ENCODE results near the gene MRPL28.
"Not testable (repeated sequence)": the region's sequence is repeated elsewhere in the genome, so short reads cannot be mapped to it uniquely, and the experiment has no call there.

The MRPL28 gene

DNA sequence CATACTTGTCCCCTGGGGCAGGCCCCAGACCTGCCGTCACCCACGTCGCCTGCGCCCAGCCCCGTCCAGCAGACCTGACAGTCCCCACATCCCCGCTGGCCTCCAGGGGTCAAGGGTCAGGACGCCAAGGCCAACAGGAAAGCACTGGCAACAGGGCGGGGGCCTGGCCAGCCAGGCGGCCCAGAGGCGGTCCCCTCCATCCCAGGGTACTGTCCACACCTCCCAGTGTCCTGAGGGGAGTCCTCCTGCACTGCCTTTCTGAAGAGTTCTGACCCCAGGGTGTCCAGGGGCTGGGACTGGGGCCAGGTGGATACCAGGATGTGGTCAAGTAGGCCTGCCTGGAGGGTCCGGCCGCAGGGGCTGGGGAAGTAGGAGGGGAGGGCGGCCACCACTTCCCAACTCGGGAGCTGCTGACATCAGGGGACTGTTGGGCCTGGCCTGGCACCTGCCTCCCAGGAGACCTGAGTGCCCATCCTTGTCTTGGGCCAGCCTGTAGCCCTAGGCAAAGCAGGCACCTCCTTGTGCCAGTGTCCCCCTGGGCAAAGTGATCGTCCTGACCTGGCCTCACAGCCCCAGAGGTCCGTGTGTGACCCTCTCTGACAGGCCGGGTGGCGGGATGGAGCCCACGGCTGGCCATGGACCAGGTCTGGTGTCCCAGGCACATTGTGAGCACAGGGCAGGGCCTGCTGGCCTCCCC is 11.1 kb downstream of the MRPL28 start:
- DNase-seq: no peak

DNA sequence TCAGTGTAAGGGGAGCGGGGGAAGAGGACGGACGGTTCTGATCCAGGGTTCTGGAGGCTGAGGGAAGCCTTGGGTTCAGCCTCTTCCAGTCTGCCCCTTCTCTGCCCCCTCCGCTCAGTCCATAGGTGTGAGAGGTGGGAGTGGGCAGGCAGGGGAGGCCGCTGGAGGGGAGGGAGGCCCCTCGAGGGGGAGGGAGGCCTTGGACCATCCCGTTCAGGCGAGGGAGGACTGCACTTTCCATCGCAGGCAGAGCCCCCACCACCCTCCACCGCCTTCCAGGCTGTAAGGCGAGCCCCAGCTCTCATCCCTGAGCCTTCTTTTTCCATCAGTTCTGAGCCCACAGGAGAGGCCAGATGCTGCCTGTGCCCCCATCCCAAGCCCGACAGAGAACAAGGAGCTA is 13.6 kb downstream of the MRPL28 start:
- no peak for DNase-seq

DNA sequence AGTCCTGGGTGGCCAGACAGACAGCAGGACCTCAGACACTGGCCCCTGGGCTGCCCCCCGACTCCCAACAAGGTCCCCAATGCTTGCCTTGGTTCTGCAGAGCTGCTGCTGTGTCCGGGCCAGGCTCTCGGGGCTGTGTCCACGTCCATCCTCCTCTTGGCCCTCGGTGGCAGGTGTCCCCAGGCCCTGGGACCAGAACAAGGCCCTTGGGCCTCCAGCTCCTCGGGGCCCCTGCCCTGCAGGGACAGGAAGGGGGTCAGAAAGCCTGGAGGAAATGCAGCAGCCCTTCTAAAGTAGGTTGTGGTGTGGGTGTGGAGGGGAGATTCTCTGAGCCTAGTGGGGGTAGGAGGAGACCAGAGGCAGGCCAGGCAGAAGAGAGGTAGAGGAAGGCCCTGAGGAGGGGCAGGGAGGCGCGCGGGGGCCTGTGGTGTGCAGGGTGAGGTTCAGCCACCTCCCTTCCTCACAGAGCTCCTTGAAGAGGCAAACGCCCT is 15.3 kb downstream of the MRPL28 start:
- peak; percentile 71 for DNase-seq

- DNase-seq: no peak
These were observed 16.0 kb downstream of the MRPL28 start for GRCh38 chr16:354291-354881.

- DNase-seq: no peak
These were observed 16.7 kb downstream of the MRPL28 start for GRCh38 chr16:353404-354290.

DNA sequence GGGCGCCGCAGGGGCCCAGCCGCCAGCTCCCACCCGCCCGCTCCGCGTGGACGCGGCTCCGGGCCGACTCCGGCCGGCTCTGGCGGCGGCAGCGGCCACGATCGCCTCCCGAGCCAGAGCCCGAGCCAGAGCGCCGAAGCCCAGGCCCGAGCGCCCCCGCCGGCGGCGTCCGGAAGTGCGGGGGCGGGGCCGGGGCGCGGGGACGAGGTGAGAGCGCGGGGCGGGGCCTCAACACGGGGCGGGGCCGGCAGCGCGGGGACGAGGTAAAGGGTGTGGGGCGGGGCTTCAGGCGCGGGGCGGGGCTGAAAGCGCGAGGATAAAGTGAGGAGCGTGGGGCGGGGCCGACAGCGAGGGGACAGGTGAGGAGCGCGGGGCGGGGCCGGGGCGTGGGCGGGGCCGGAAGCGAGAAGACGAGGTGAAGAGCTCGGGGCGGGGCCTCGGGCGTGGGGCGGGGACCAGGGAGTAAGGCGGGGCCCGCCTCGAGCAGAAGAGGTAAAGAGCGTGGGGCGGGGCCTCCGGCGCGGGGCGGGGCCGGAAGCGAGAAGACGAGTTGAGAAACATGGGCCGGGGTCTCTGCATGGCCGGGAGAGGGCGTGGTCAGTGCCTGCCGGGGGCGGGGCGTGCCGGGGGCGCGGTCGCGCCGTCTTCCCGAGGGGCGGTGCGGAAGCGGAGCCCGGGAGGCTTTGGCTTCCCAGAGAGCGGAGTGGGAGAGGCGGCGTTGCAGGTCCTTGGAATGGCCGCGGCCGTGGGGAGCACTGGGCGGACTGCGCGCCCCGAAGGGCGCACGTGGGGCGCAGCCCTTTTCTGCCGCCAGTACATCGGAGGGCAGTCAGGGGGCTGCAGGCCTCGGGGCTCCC is 17.6 kb downstream of the MRPL28 start, which contains the start of gene AXIN1:
TSS of gene AXIN1 (minus strand) at position 177 of the 857 bp plus-strand sequence. CDS start 5,698 bp downstream, outside the sequence.
- peak; percentile 100 for DNase-seq

DNA sequence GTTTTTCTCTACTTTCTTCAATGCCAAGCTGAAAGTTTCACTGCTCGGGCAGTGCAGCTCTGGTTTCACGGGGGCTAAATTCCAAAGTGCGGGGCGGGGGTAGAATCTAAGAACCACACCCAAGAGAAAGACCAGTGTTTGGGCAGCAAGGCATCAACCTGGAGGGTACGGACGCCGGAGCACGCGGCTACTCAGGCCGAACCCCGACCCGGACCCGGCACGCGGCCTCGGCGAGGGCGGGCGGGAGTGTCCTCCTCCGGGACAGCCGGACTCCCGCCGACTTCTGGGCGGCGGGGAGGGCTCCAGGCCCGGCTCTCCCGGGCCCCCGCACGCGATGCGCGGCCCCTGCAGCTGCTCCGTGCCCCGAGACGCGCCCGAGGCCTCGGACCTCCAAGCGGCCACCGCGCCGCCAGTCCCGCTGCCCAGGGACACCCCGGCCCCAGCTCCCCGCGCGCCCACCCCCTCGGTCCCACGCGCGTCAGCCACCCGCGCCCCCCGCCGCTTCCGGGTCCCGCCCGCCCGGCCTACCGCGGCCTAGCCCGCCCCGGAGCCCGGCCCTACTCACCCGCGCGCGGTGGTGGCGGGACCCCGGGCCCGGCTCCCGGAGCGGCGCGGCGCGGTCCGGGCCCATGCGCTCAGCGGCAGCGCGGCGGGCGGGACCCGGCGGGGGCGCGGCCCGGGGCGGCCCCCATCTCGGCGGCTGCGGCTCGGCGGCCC is 18.4 kb downstream of the MRPL28 start:
- DNase-seq: peak; percentile 44

DNA sequence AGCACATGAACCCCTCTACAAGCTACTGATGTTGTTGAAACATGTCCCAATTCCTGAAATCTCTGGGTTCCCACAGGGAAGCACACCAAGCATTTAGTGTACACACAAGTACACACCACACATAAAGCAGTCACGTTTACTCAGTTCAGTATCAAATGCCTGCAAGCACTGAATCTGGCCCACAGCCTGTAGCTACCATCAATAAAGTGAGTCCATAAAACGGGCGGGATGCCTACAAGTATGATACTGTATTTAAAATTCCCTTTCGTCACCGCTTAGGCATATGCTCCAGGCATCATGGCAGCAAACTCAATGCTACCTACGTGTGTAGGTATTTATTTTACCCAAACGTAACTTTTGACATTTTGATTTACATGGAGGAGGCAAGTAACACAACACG is 20.1 kb downstream of the MRPL28 start:
- no peak for DNase-seq

DNA sequence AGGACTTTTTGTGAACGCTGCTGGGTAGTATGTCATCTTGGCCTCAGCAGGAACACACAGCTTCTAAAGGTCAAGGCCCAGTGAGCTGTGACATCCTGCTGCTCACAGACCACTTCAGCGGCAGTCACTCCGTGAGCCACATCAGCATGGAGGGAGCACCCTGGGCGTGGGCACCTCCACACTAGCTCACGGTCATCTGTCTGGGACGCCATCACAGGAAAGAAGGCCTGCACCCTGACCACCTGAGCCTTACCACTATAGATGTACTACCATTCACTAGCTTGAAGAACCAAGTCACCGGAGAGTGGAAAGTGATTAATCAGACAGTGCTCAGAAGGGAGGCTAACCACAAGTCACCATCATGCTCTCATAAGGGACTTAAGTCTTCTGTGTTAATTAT is 21.1 kb downstream of the MRPL28 start:
- DNase-seq: no peak

DNA sequence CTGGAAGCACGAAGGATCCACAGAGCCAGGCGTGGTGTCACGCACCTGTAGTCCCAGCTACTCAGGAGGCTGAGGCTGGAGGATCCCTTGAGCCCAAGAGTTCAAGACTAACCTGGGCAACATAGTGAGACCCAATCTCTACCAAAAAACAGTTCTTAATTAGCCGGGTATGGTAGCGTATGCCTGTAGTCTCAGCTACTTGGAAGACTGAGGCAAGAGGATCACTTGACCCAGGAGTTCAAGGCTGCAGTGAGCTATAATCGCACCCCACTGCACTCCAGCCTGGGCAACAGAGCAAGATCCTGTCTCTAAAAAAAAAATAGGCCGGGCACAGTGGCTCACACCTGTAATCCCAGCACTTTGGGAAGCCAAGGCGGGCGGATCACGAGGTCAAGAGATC is 21.8 kb downstream of the MRPL28 start:
- not testable (repeated sequence) for DNase-seq

DNA sequence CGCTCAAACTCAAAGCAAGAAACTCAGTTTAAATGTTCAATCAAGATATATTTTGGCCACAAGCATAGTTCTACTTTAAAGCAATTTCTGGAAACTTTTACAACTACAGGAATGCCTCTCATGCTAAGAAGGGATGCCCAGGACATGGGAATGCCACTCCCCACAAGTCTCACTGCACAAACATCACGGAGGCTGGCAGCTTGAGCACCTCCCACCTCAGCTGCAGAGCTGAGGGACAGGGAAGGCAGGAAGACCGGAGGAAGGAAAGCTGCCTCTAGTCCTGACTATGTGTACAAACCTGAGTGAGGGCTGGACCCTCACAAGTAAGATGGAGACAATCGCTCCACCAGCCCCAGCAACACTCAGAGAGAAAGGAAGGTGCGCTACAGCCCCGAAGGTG is 23.1 kb downstream of the MRPL28 start:
- DNase-seq: no peak

DNA sequence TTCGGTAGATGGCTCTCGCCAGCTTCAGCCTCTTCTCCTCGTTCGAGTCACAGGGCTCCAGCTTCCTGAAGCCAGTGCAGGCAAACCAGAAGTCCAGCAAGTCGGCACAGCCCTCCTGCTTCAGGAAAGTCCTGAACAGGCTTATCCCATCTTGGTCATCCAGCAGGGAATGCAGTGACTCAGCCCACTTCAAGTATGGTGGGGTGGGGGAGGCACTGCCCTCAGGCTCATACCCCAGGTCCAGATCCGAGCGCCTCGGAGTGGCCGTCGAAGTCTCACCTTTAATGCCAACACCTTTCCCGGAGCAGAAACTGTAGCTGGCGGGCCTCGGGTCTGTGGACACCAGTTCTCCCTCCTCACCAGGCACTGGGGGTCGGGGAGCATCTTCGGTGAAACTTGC is 23.8 kb downstream of the MRPL28 start:
- DNase-seq: no peak

- DNase-seq: no peak
These were observed 24.6 kb downstream of the MRPL28 start for GRCh38 chr16:345772-346171.

DNA sequence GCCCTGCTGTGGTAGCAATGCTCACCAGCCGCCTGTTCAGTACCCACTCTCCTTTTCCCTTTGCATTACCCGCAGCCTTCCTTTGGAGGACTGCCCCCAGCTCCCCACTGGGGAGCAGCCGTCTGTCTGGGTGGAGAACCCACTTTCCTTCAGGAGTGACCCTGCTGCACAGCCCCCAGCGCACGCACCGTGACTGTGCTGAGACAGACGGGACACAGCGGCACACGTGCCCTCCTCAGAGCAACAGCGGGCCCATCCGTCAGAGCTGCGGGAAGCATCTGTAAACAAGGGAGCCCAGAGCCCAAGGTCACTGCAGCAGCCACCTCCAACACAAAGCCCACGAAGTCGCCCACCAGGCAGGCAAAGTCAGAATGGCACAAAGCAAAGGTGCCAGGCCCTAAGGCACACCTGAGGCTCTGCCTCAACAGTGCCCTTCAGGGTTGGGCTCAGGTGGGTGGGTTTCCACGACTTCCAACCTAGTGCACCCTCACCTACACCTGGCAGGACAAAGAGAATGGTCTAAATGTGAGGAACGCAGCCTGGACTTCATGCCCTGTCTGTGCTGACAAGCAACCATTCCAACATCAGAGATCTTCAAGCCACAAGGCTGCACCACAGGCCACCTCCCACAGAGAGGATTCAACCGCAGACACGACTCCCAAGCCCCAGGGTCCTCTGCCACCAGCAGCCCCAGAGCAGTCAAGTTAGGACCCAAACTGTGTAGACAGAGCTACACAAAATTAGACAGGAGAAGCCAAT is 27.7 kb downstream of the MRPL28 start:
- no peak for DNase-seq

DNA sequence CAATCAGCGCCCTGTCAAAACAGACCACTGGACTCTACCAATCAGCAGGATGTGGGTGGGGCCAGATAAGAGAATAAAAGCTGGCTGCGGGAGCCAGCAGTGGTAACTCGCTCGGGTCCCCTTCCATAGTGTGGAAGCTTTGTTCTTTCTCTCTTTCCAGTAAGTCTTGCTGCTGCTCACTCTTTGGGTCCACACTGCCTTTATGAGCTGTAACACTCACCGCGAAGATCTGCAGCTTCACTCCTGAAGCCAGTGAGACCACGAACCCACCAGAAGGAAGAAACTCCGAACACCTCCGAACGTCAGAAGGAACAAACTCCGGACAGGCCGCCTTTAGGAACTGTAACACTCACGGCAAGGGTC is 28.4 kb downstream of the MRPL28 start:
- DNase-seq: not testable (repeated sequence)

DNA sequence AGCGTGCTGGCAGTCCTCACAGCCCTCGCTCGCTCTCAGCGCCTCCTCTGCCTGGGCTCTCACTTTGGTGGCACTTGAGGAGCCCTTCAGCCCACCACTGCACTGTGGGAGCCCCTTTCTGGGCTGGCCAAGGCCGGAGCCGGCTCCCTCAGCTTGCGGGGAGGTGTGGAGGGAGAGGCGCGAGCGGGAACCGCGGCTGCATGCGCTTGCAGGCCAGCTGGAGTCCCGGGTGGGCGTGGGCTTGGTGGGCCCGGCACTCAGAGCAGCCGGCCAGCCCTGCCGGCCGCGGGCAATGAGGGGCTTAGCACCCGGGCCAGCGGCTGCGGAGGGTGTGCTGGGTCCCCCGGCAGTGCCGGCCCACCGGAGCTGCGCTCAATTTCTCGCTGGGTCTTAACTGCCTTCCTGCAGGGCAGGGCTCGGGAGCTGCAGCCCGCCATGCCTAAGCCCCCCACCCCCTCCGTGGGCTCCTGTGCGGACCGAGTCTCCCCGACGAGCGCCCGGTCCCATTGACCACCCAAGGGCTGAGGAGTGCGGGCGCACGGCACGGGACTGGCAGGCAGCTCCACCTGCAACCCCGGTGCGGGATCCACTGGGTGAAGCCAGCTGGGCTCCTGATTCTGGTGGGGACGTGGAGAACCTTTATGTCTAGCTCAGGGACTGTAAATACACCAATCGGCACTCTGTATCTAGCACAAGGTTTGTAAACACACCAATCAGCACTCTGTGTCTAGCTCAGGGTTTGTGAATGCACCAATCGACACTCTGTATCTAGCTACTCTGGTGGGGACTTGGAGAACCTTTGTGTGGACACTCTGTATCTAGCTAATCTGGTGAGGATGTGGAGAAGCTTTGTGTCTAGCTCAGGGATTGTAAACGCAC is 29.0 kb downstream of the MRPL28 start:
- not testable (repeated sequence) for DNase-seq

- no peak for DNase-seq
These were observed 29.8 kb downstream of the MRPL28 start for GRCh38 chr16:340370-341091.

GRCh38 chr16:339680-340079 is 30.7 kb downstream of the MRPL28 start:
- DNase-seq: peak; percentile 22

DNA sequence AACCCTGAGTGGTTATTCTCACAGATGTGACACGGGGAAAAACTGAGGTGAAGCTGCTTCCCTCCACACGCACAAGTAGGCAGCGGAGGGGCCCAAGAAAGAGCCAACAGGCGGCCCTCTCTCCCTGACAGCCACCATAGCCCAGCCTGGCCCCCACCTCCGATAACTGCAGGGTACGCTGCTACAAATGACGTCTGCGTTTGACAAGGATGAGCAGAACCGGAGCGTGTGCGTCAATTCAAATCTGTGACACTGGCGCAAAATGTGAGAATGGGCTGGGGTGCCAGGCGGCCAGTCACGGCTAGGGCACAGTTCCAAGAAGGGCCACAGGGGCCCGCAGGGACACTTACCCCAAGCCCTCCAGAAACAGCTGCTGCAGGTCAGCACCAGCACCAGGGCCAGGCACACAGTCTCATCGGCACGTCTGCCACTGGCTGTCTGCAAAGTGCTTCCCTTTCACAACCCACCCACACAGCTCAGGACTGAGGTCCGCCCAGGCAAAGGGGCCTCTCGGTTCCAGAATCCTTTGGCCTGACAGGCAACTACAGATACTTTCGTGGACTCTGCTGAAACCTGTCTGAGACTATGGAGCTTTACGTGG is 32.3 kb downstream of the MRPL28 start:
- DNase-seq: no peak
